Stimulated activated naive CD8-positive, alpha-beta T cell treated with anti-CD3 and anti-CD28 coated beads, Interleukin-15, Interleukin-2, amounts not matched to agents 100 ng/mL and 50 ng/mL, for 24 hours (primary cell): ENCODE data around the gene CLDN15.
"Not testable (repeated sequence)": the region's sequence is repeated elsewhere in the genome, so short reads cannot be mapped to it uniquely, and the experiment has no call there.

ENCODE experiments used
- H3K27ac Mint-ChIP-seq: one replicate; pipeline ENCODE4 v1.8.0; 2021; ENCODE audit warnings: mild to moderate bottlenecking, mixed read lengths
- H3K27me3 Mint-ChIP-seq: one replicate; pipeline ENCODE4 v1.8.0; 2021; ENCODE audit warnings: mixed read lengths
- H3K36me3 Mint-ChIP-seq: one replicate; pipeline ENCODE4 v1.8.0; 2021; ENCODE audit warnings: low read depth, mixed read lengths
- H3K4me1 Mint-ChIP-seq: one replicate; pipeline ENCODE4 v1.8.0; 2021; ENCODE audit warnings: low read depth, mixed read lengths
- H3K4me3 Mint-ChIP-seq: one replicate; pipeline ENCODE4 v1.8.0; 2021; ENCODE audit warnings: mild to moderate bottlenecking, mixed read lengths
- H3K9me3 Mint-ChIP-seq: one replicate; pipeline ENCODE4 v1.8.0; 2021; ENCODE audit warnings: mixed read lengths

Gene CLDN15

DNA sequence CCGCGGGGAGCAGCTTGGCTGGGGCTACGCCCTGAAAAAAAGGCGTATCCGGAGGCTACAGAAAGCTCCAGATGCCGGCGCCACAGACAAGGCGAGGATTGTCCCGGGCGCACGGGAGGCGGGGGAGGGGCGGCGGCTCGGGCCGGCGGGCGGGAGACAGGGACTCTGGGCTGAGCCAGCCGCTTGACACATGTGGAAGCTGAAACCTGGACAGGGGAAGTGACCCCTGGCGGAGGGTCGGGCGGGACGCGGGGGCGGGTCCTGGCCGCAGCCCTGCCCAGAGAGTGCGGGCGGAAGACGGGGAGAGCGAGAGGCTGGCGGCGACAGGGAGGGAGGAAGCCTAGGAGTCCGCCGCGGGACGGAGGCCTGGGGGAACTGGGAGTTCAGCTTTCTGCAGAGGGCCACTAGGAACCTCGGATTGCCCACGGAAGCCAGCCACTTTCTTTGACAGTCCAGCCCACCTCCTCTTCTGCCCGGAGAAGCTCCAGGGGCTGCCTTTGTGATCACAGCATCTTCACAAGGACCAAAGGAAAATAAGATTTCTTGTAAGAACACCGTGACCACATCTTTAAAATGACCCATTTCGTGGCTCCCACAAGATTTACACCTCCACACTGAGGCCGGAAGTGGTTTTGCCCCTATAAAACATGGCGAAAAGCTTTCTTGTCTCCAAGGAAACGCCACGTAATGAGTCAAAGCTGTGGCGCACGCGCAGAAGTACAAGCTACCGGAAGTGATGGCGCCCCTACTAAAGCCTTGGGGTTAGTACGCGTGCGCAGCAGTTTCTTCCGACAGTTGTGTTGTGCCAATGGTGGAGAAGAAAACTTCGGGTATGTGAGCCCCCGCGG, 20.0 kb downstream of the CLDN15 start, which contains the start of the genes PLOD3 and ZNHIT1:
PLOD3 (minus strand) TSS at position 194 of the 848 bp plus-strand sequence. CDS start 307 bp downstream, outside the sequence.
ZNHIT1 (plus strand) TSS at position 778 of the 848 bp plus-strand sequence; CDS start at position 809, 31 bp downstream.
- Mint-ChIP-seq H3K9me3 (no peaks in the 10 kb centered on the region), H3K36me3 (peaks cover 14% of the 10 kb centered on the region), H3K27ac (peak within 1 kb of the TSS; percentile 88), H3K4me3 (peak within 1 kb of the TSS; percentile 96), H3K4me1 (peaks cover 38% of the 10 kb centered on the region), H3K27me3 (no peaks in the 10 kb centered on the region)

DNA sequence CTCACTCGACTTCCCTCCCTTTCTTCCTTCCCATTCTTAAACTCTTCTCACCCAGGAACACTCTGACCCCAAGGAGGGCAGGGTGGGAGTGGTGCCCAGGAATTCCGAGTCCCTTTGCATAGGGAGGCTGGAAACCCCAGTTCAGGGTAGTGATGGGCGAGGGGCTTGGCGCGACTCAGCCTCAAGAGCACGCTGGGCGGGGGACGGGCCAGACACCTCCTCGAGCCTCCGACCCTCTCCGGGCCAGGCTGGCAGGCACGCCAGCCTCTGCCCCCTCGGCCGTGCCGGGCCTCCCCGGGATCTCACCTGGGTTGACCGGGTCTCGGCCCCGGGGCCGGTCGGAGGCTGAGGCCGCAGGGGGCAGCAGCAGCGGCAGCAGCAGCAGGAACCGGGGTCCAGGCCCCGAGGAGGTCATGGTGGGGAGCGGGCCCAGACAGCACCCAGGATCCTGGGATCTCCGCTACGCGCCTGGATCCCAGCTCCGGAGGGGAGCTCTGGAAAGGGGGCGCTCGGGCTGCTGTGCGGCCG, 20.7 kb downstream of the CLDN15 start:
- Mint-ChIP-seq H3K27me3 (no peaks in the 10 kb centered on the region), H3K4me1 (peaks cover 38% of the 10 kb centered on the region), H3K4me3 (peak overlapping the region; percentile 96), H3K36me3 (peaks cover 14% of the 10 kb centered on the region), H3K27ac (peak overlapping the region; percentile 72), H3K9me3 (no peaks in the 10 kb centered on the region)

- Mint-ChIP-seq H3K4me1 (peaks cover 38% of the 10 kb centered on the region), H3K9me3 (no peaks in the 10 kb centered on the region), H3K27me3 (no peaks in the 10 kb centered on the region), H3K27ac (peak overlapping the region; percentile 72), H3K4me3 (peak overlapping the region; percentile 96), H3K36me3 (peaks cover 9% of the 10 kb centered on the region)
Observed at GRCh38 chr7:101216001-101216859, 21.4 kb downstream of the CLDN15 start.

DNA sequence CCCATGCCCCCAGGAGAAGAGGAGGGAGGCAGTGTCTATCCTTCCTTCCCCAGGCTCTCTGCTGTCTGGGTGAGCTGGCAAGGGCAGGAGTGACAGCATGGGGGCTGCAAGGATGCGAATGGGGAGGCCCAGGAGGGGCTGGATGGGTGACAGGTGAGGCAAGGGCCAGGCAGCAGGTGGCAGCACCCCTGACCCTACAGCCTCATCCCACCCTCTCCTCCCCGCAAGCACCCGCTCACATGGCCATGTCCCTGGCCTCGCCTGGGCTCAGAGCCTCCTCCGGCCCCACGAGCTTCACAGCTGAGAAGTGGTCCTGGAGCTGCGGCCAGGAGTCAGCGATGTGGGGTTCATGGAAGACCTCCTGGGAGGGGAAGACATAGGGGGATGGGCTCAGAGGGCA, 25.6 kb downstream of the CLDN15 start:
- Mint-ChIP-seq H3K36me3 (peaks cover 13% of the 10 kb centered on the region), H3K4me1 (peaks cover 10% of the 10 kb centered on the region), H3K27me3 (no peaks in the 10 kb centered on the region), H3K4me3 (no peak overlapping the region), H3K9me3 (no peaks in the 10 kb centered on the region), H3K27ac (no peak overlapping the region)

- H3K27ac Mint-ChIP-seq: no peak overlapping the region
- H3K27me3 Mint-ChIP-seq: no peaks in the 10 kb centered on the region
- no peaks in the 10 kb centered on the region for H3K9me3 Mint-ChIP-seq
- H3K4me3 Mint-ChIP-seq: no peak overlapping the region
- peaks cover 7% of the 10 kb centered on the region for H3K4me1 Mint-ChIP-seq
- H3K36me3 Mint-ChIP-seq: peaks cover 13% of the 10 kb centered on the region
Observed at GRCh38 chr7:101211501-101211900, 26.1 kb downstream of the CLDN15 start.

- H3K27ac Mint-ChIP-seq: no peak overlapping the region
- no peaks in the 10 kb centered on the region for H3K27me3 Mint-ChIP-seq
- no peak overlapping the region for H3K4me3 Mint-ChIP-seq
- H3K4me1 Mint-ChIP-seq: peaks cover 5% of the 10 kb centered on the region
- no peaks in the 10 kb centered on the region for H3K9me3 Mint-ChIP-seq
- peaks cover 9% of the 10 kb centered on the region for H3K36me3 Mint-ChIP-seq
Observed at GRCh38 chr7:101210143-101210542, 27.5 kb downstream of the CLDN15 start.

- Mint-ChIP-seq H3K27me3 (peaks cover 3% of the 10 kb centered on the region), H3K27ac (no peak overlapping the region), H3K36me3 (peaks cover 4% of the 10 kb centered on the region), H3K4me3 (no peak overlapping the region), H3K4me1 (peaks cover 6% of the 10 kb centered on the region), H3K9me3 (no peaks in the 10 kb centered on the region)
Observed at GRCh38 chr7:101208794-101209193, 28.8 kb downstream of the CLDN15 start.

GRCh38 chr7:101207459-101207858, 30.1 kb downstream of the CLDN15 start:
- Mint-ChIP-seq H3K4me3 (no peak overlapping the region), H3K36me3 (peaks cover 4% of the 10 kb centered on the region), H3K9me3 (no peaks in the 10 kb centered on the region), H3K27ac (no peak overlapping the region), H3K27me3 (peaks cover 12% of the 10 kb centered on the region), H3K4me1 (peaks cover 8% of the 10 kb centered on the region)

DNA sequence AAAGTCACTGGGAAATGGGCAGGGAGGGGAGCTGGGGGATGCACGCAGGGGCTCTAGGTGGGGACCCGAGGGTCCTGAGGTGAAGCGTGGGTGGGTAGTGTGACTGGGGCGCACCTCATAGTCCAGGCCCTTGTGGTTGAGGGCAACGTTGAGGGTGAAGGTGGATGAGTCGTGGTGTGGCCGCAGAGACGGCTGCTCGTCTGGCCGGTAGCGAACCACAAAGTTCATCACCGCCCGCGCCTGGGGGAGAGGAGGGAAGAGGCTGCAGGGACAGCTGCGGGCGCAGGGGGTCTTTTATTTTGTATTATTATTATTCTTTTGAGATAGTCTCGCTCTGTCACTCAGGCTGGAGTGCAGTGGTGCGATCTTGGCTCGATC, 30.9 kb downstream of the CLDN15 start:
- H3K4me1 Mint-ChIP-seq: peaks cover 8% of the 10 kb centered on the region
- H3K9me3 Mint-ChIP-seq: no peaks in the 10 kb centered on the region
- peaks cover 4% of the 10 kb centered on the region for H3K36me3 Mint-ChIP-seq
- peaks cover 15% of the 10 kb centered on the region for H3K27me3 Mint-ChIP-seq
- H3K4me3 Mint-ChIP-seq: no peak overlapping the region
- no peak overlapping the region for H3K27ac Mint-ChIP-seq

GRCh38 chr7:101205901-101206664, 31.5 kb downstream of the CLDN15 start:
- Mint-ChIP-seq H3K4me1 (peaks cover 8% of the 10 kb centered on the region), H3K36me3 (peaks cover 4% of the 10 kb centered on the region), H3K9me3 (no peaks in the 10 kb centered on the region), H3K4me3 (no peak overlapping the region), H3K27ac (no peak overlapping the region), H3K27me3 (peaks cover 19% of the 10 kb centered on the region)

DNA sequence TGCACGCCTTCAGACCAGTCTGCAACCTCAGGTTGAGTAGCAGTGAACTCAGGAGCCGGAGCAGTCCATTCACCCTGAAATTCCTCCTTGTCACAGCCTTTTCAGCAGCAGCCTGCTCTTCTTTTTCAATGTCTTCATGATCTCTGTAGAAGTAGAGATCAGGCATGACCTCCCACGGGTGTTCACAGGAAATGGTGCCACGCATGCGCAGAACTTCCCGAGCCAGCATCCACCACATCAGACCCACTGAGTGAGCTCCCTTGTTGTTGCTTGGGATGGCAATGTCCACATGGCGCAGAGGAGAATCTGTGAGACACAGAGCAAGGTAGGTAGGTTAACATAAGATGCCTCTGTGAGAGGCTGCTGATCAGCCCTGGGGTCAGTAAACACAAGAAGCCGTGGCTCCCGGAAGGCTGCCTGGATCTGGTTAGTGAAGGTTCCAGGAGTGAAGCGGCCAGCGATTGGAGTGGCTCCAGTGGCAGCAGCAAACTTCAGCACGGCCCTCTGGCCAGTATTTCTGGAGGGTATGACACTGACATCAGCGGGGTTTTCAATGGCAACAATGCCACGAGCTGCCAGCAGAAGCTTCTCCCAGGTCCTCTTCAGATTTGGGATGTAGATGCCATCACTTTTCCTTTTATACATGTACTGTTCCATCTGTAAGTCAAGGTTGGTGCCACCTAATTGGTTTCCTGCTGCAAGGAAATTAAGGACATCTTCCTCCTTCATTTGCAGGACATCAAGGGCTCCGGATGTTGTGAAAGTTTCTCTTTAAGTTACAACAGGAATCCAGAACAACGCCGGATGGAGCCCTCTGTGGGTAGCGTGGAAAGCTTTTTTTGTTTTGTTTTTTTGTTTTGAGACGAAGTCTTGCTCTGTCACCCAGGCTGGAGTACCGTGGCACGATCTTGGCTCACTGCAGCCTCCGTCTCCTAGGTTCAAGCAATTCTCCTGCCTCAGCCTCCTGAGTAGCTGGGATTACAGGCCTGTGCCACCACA, 33.6 kb downstream of the CLDN15 start:
- Mint-ChIP-seq H3K4me1 (peaks cover 12% of the 10 kb centered on the region), H3K27me3 (peaks cover 29% of the 10 kb centered on the region), H3K4me3 (peak overlapping the region; percentile 24)
- H3K36me3 Mint-ChIP-seq, H3K9me3 Mint-ChIP-seq, H3K27ac Mint-ChIP-seq: not testable (repeated sequence)

DNA sequence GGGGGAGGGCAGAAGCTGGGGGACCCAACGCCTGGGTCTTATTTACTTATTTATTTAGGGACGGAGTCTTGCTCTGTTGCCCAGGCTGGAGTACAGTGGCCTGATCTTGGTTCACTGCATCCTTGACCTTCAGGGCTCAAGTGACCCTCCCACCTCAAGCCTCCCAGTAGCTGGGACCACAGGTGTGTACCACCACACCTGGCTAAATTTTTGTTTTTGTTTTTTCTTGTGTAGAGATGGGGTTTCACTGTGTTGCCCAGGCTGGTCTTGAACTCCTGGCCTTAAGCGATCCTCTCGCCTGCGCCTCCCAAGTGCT, 35.0 kb downstream of the CLDN15 start:
- Mint-ChIP-seq H3K4me3 (no peak overlapping the region), H3K27me3 (peaks cover 31% of the 10 kb centered on the region), H3K36me3 (no peaks in the 10 kb centered on the region), H3K27ac (no peak overlapping the region), H3K9me3 (no peaks in the 10 kb centered on the region), H3K4me1 (peaks cover 12% of the 10 kb centered on the region)

DNA sequence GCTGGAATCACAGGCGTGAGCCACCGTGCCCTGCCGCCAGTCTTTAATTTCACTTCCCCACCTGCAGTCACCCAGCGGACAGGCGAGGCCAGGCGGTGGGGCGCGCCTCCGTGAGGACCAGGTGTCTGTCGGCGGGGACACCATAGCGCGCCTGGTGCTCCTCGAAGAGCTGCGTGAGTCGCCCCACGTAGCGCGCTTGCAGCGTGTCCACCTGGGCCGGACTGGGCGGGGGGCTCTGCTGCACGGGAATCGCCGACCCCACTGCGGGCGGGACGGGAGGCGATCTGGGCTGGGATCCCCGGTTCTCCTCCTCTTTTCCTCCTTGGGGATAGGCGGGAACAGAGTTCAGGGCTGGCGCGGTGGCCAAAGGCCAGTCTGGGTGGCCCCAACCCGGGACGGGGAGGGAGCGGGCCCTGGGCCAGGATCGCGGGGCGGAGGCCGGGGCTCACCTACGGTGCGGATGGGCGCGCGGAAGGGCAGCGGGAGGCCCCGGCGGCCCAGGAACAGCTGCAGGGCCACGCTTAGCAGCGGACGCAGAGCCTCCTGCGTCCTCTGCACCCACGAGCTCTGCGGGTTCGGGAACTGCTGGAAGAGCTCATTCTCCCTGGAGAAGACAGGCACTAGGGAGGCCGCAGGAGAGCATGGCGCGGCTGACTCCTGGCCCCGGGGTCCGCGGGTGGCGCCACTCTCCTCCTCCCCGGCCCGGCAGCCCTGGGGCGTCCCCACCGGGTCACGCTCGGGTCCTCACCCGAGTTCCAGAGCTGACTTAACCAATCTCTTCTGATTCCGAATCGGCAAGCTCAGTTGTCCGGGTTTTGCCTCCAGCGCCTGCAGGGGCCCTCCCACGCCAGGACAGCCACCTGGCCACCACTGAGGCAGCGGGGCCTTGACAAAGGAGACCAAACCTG, 35.7 kb downstream of the CLDN15 start:
- H3K4me3 Mint-ChIP-seq: no peak overlapping the region
- no peak overlapping the region for H3K27ac Mint-ChIP-seq
- no peaks in the 10 kb centered on the region for H3K9me3 Mint-ChIP-seq
- H3K27me3 Mint-ChIP-seq: peaks cover 35% of the 10 kb centered on the region
- H3K4me1 Mint-ChIP-seq: peaks cover 12% of the 10 kb centered on the region
- H3K36me3 Mint-ChIP-seq: no peaks in the 10 kb centered on the region
